ENCODE data around the gene EYA4.

EYA4 gene

DNA sequence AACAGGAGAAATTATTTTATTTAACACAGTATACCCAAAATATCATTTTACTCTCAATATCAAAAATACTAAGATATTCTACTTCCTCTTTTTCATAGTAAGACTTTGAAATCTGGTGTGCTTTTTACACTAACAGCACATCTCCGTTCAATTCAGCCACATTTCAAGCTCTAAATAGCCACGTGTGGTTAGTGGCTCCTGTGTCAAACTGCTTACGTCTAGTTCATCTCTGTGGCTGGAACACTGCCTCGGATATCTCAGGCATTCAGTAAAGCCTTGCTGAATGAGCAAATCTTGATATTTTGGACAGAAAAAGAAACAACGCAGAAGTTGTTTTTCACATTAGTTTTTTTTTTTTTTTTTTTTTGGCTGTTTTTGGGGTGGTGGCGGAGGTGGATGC lies 136.1 kb downstream of the EYA4 start:
- Mint-ChIP-seq H3K27ac (no peak overlapping the region), H3K9me3 (no peaks in the 10 kb centered on the region)

DNA sequence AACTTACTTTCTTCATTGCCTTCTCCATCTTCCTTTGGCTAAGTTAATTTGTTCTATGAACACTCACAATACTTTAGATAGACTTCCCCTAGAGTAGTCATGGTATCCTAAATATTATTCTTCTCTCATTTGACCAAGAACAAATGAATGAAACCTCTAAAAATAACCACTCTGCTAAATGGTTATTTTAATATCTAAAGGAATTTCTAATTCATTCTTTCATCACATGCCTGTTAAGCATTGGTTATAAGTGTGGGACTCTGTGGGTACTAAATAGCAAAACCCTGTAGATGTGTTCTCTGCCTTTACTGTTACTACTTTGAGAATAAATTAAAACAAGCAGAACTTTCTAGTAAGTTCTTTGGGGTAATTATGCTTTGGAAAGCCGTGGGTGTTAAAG lies 138.9 kb downstream of the EYA4 start:
- no peak for DNase-seq
- no peaks in the 10 kb centered on the region for H3K36me3 Mint-ChIP-seq (ENCODE audit: low read depth)
- H3K4me1 Mint-ChIP-seq, result no peaks in the 10 kb centered on the region
- H3K9me3 Mint-ChIP-seq, result no peaks in the 10 kb centered on the region
- H3K27ac Mint-ChIP-seq, result no peak overlapping the region
- H3K27me3 Mint-ChIP-seq (ENCODE audit: low read depth, poor library complexity), result no peaks in the 10 kb centered on the region
- TF ChIP-seq, protein P1, sequence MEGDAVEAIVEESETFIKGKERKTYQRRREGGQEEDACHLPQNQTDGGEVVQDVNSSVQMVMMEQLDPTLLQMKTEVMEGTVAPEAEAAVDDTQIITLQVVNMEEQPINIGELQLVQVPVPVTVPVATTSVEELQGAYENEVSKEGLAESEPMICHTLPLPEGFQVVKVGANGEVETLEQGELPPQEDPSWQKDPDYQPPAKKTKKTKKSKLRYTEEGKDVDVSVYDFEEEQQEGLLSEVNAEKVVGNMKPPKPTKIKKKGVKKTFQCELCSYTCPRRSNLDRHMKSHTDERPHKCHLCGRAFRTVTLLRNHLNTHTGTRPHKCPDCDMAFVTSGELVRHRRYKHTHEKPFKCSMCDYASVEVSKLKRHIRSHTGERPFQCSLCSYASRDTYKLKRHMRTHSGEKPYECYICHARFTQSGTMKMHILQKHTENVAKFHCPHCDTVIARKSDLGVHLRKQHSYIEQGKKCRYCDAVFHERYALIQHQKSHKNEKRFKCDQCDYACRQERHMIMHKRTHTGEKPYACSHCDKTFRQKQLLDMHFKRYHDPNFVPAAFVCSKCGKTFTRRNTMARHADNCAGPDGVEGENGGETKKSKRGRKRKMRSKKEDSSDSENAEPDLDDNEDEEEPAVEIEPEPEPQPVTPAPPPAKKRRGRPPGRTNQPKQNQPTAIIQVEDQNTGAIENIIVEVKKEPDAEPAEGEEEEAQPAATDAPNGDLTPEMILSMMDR (IDR thresholded peaks at IDR 0.05), result no peak
- no peak overlapping the region for H3K4me3 Mint-ChIP-seq

More for the DNA sequence above, 136.1 kb downstream of the EYA4 start:
- Mint-ChIP-seq H3K4me1 (no peaks in the 10 kb centered on the region), H3K36me3 (ENCODE audit: low read depth) (no peaks in the 10 kb centered on the region), H3K27me3 (ENCODE audit: low read depth, poor library complexity) (no peaks in the 10 kb centered on the region), H3K4me3 (no peak overlapping the region)
- DNase-seq, result no peak
- TF ChIP-seq, protein P1 (IDR thresholded peaks at IDR 0.05), result no peak

DNA sequence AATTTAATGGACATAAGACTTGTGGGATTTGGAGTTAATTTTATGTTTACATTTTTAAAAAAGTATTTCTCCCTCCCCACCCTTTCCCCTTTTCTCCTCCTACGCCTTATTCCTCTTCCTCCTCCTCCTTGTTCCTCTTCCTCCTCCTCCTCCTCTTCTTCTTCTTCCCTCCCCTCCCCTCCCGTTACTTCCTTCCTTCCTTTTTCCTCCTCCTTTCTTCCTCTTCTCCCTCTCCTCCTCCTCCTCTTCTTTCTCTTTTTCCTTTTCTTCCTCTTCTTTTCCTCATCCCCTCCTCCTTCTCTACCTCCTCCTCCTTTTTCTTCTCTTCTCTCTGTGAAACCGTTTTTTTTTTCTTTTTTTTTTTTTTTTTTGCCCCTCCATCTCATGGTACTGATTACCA lies 139.6 kb downstream of the EYA4 start:
- DNase-seq, result no peak
- Mint-ChIP-seq H3K36me3 (ENCODE audit: low read depth) (no peaks in the 10 kb centered on the region), H3K27me3 (ENCODE audit: low read depth, poor library complexity) (no peaks in the 10 kb centered on the region), H3K9me3 (no peaks in the 10 kb centered on the region), H3K4me3 (no peak overlapping the region), H3K27ac (no peak overlapping the region), H3K4me1 (no peaks in the 10 kb centered on the region)
- TF ChIP-seq, protein P1 (IDR thresholded peaks at IDR 0.05), result no peak

DNA sequence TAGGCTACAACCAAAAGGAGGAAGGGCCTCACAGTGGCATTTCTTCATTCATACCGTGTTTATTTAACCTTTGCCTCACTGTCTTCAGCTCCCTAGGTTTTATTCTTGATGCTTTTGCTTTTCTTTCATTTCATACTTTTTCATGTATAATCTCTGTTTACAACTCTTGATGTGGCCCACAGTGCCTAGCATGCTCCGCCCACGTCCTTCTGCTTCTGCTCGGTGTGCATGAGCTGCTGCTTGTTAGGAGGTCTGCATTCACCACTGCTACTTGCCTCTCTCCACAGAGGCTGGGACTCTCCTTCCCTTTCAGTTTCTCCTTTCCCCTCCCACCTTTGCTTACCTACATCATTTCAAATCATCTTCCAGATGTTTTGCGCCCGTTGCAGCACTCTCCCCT lies 147.6 kb downstream of the EYA4 start:
- Mint-ChIP-seq H3K27me3 (ENCODE audit: low read depth, poor library complexity) (peaks cover 10% of the 10 kb centered on the region), H3K4me1 (peaks cover 12% of the 10 kb centered on the region), H3K4me3 (no peak overlapping the region), H3K9me3 (no peaks in the 10 kb centered on the region), H3K36me3 (ENCODE audit: low read depth) (no peaks in the 10 kb centered on the region), H3K27ac (no peak overlapping the region)
- TF ChIP-seq, protein P1 (IDR thresholded peaks at IDR 0.05), result no peak
- no peak for DNase-seq

DNA sequence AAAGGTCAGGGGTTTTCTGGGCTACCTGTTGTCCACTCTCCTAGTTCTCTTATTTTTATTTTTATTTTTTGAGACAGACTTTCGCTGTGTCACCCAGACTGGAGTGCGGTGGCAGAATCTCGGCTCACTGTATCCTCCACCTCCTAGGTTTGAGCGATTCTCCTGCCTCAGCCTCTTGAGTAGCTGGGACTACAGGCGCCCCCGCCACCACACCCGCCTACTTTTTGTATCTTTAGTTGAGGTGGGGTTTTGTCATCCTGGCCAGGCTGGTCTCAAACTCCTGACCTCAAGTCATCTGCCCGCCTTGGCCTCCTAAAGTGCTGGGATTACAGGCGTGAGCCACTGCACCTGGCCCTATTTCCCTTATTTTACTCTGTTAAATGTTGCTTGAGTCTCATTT lies 149.0 kb downstream of the EYA4 start:
- Mint-ChIP-seq H3K4me1 (peaks cover 12% of the 10 kb centered on the region), H3K9me3 (no peaks in the 10 kb centered on the region), H3K27me3 (ENCODE audit: low read depth, poor library complexity) (peaks cover 10% of the 10 kb centered on the region), H3K27ac (no peak overlapping the region), H3K4me3 (no peak overlapping the region), H3K36me3 (ENCODE audit: low read depth) (no peaks in the 10 kb centered on the region)
- no peak for DNase-seq
- TF ChIP-seq, protein P1 (IDR thresholded peaks at IDR 0.05), result no peak

DNA sequence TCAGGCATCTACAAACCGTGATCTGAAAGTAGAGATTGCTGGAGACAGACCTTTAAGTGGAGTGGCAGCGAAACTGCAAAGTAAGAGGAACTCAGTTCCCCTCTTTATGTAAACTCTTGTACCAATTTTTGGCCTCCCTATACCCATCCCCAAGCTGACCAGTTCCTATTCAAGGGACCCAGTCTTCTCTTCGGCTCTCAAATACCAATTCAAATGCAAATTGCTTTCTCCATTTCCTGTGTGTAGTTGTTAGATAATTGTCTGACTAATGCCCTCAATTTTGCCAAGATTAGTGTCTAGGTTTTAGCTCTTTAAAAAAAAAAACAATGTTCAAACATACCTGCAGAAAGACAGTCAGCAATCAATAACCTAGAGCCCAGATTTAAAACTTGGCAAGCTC lies 150.9 kb downstream of the EYA4 start:
- H3K27ac Mint-ChIP-seq, result peak overlapping the region; percentile 26
- H3K27me3 Mint-ChIP-seq (ENCODE audit: low read depth, poor library complexity), result peaks cover 10% of the 10 kb centered on the region
- H3K9me3 Mint-ChIP-seq, result no peaks in the 10 kb centered on the region
- no peak for DNase-seq
- peaks cover 12% of the 10 kb centered on the region for H3K4me1 Mint-ChIP-seq
- TF ChIP-seq, protein P1 (IDR thresholded peaks at IDR 0.05), result no peak
- H3K4me3 Mint-ChIP-seq, result no peak overlapping the region
- H3K36me3 Mint-ChIP-seq (ENCODE audit: low read depth), result no peaks in the 10 kb centered on the region

Measured in nephron progenitor cell (in vitro differentiated cells).